Neural crest cell (in vitro differentiated cells): ENCODE results near the gene CYP2C18. TPM values are rescaled to one million over a fixed set of nuclear protein-coding genes. Genes with fewer than 3 reads are reported as not detected.
"Not testable (repeated sequence)": the region's sequence is repeated elsewhere in the genome, so short reads cannot be mapped to it uniquely, and the experiment has no call there.

ENCODE experiments used
- DNase-seq: peaks from one replicate; pipeline ENCODE4 v3.0.0; 2021; ENCODE audit warnings: low read depth, mixed read lengths, low spot score
- H3K27ac Mint-ChIP-seq: one replicate; pipeline ENCODE4 v1.8.0; 2021; ENCODE audit warnings: mild to moderate bottlenecking, mixed read lengths; ENCODE audit not compliant: unreplicated experiment
- H3K27me3 Mint-ChIP-seq: 2 replicates; pipeline ENCODE4 v1.8.0; 2021; ENCODE audit warnings: low read depth, mild to moderate bottlenecking, mixed read lengths
- H3K36me3 Mint-ChIP-seq: 2 replicates; pipeline ENCODE4 v1.8.0; 2021; ENCODE audit warnings: low read depth, mild to moderate bottlenecking, mixed read lengths
- H3K4me1 Mint-ChIP-seq: 2 replicates; pipeline ENCODE4 v1.8.0; 2021; ENCODE audit warnings: mixed read lengths
- H3K4me3 Mint-ChIP-seq: one replicate; pipeline ENCODE4 v1.8.0; 2021; ENCODE audit warnings: mild to moderate bottlenecking, mixed read lengths
- H3K9me3 Mint-ChIP-seq: 2 replicates; pipeline ENCODE4 v1.8.0; 2021; ENCODE audit warnings: mixed read lengths
- CTCF ChIP-seq: fragments of 200-600 bp; sonication (generic); conservative IDR thresholded peaks from 2 replicates; pipeline ENCODE4 v1.5.0; 2021; ENCODE audit warnings: antibody characterized with exemption, mild to moderate bottlenecking
- long read RNA-seq: library from polyadenylated mRNA; unstranded; transcript quantifications from one replicate; pipeline ENCODE4 v2.0.0, GENCODE V29; 2020
- total RNA-seq: library from RNA; stranded (reverse); gene quantifications from 2 replicates; pipeline ENCODE4 v1.2.1, GENCODE V29; 2021

CYP2C18 gene
- total RNA-seq: not detected in 2 replicates
- long read RNA-seq: 0 reads

- Mint-ChIP-seq H3K4me3 (no peak within 1 kb of the TSS), H3K9me3 (no peaks in the 10 kb centered on the region), H3K4me1 (no peaks in the 10 kb centered on the region), H3K36me3 (no peaks in the 10 kb centered on the region), H3K27ac (no peak within 1 kb of the TSS), H3K27me3 (peaks cover 3% of the 10 kb centered on the region)
- no peak for DNase-seq
- TF ChIP-seq CTCF: no peak
Measured at GRCh38 chr10:94683214-94684054, at the start of gene CYP2C18. Gene CYP2C18 (plus strand): TSS chr10:94683729. CDS start chr10:94683820, 91 bp downstream.

- not testable (repeated sequence) for DNase-seq, H3K27me3 Mint-ChIP-seq, H3K4me3 Mint-ChIP-seq, H3K27ac Mint-ChIP-seq, H3K4me1 Mint-ChIP-seq
- peaks cover 13% of the 10 kb centered on the region for H3K36me3 Mint-ChIP-seq
- H3K9me3 Mint-ChIP-seq: peaks cover 13% of the 10 kb centered on the region
Measured at GRCh38 chr10:94638097-94638496, 45.4 kb upstream of the CYP2C18 start.

- H3K27ac Mint-ChIP-seq: no peak overlapping the region
- H3K4me3 Mint-ChIP-seq: no peak overlapping the region
- H3K36me3 Mint-ChIP-seq: peaks cover 13% of the 10 kb centered on the region
- no peak for DNase-seq
- peaks cover 13% of the 10 kb centered on the region for H3K9me3 Mint-ChIP-seq
- H3K4me1 Mint-ChIP-seq: no peaks in the 10 kb centered on the region
- no peaks in the 10 kb centered on the region for H3K27me3 Mint-ChIP-seq
- TF ChIP-seq CTCF: no peak
Measured at GRCh38 chr10:94639902-94640301, 43.6 kb upstream of the CYP2C18 start.

- Mint-ChIP-seq H3K36me3 (peaks cover 13% of the 10 kb centered on the region), H3K27ac (no peak overlapping the region), H3K27me3 (no peaks in the 10 kb centered on the region), H3K9me3 (peaks cover 9% of the 10 kb centered on the region), H3K4me3 (no peak overlapping the region), H3K4me1 (no peaks in the 10 kb centered on the region)
- DNase-seq: no peak
- no peak for TF ChIP-seq CTCF
Measured at GRCh38 chr10:94640562-94640961, 43.0 kb upstream of the CYP2C18 start.

- TF ChIP-seq CTCF: no peak
- H3K4me3 Mint-ChIP-seq: no peak overlapping the region
- H3K4me1 Mint-ChIP-seq: no peaks in the 10 kb centered on the region
- H3K27me3 Mint-ChIP-seq: no peaks in the 10 kb centered on the region
- H3K9me3 Mint-ChIP-seq: peaks cover 9% of the 10 kb centered on the region
- DNase-seq: no peak
- peaks cover 10% of the 10 kb centered on the region for H3K36me3 Mint-ChIP-seq
- H3K27ac Mint-ChIP-seq: no peak overlapping the region
Measured at GRCh38 chr10:94641480-94641879, 42.0 kb upstream of the CYP2C18 start.

- Mint-ChIP-seq H3K4me3 (no peak overlapping the region), H3K27me3 (no peaks in the 10 kb centered on the region), H3K27ac (no peak overlapping the region), H3K36me3 (no peaks in the 10 kb centered on the region), H3K9me3 (no peaks in the 10 kb centered on the region), H3K4me1 (no peaks in the 10 kb centered on the region)
- no peak for TF ChIP-seq CTCF
- DNase-seq: no peak
Measured at GRCh38 chr10:94644352-94644751, 39.2 kb upstream of the CYP2C18 start.
